Hematopoietic multipotent progenitor cell treated with erythropoietin and hydrocortisone succinate and interleukin-3 and kit ligand, for 17 days (in vitro differentiated cells): ENCODE measurements around the gene IGFL2.

Experiments used
- DNase-seq: peaks from one replicate; pipeline ENCODE4 v3.0.0-alpha.2; 2015; ENCODE audit warnings: low spot score

IGFL2 gene

GRCh38 chr19:46209051-46209450 lies 61.0 kb downstream of the IGFL2 start:
- peak; percentile 72 for DNase-seq

GRCh38 chr19:46209472-46209871 lies 61.4 kb downstream of the IGFL2 start:
- DNase-seq, result no peak

- peak; percentile 70 for DNase-seq
Measured at GRCh38 chr19:46210669-46211068, 62.6 kb downstream of the IGFL2 start.
